Stimulated activated CD8-positive, alpha-beta memory T cell treated with anti-CD3 and anti-CD28 coated beads, Interleukin-12 subunit alpha, Interleukin-12 subunit beta, amount 100 ng/mL, for 1 hour (primary cell): ENCODE measurements around the gene OLFM2.
"Not testable (repeated sequence)": the region's sequence is repeated elsewhere in the genome, so short reads cannot be mapped to it uniquely, and the experiment has no call there.

Experiments
- DNase-seq: peaks from one replicate; pipeline ENCODE4 v3.0.0-alpha.2; 2020; ENCODE audit warnings: low read depth

OLFM2 gene

DNA sequence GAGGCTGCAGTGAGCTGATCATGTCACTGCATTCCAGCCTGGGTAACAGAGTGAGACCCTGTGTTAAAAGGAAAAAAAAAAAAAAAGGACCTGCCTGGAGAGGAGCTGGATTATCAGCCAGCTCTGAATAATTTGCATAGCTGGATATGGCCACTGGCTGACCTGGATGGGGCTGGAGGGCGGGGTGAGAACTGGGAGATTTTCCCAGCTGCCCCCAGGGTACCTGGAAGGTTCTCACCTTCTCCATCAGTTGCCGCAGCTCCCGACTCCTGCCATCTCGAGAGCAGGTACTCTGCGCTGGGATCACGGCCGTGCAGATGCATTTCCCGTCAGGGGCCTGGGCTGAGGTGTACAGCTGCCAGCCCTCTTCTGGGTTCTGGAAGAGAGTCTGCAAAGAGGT is 75.9 kb downstream of the OLFM2 start:
- DNase-seq, result no peak

DNA sequence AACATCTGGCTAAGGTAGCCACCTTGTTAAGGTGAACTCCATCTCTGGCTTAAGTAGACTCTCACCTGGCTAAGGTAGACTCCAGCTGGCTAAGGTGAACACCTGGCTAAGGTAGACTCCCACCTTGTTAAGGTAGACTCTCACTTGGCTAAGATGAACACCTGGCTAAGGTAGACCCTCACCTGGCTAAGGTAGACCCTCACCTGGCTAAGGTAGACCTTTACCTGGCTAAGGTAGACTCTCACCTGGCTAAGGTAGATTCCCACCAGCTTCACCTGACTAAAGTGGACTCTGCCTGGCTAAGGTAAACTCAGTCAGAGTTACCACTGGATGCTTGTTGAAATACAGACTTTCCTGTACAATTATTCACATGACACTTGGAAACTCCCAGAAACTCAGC is 77.5 kb downstream of the OLFM2 start:
- DNase-seq, result no peak

DNA sequence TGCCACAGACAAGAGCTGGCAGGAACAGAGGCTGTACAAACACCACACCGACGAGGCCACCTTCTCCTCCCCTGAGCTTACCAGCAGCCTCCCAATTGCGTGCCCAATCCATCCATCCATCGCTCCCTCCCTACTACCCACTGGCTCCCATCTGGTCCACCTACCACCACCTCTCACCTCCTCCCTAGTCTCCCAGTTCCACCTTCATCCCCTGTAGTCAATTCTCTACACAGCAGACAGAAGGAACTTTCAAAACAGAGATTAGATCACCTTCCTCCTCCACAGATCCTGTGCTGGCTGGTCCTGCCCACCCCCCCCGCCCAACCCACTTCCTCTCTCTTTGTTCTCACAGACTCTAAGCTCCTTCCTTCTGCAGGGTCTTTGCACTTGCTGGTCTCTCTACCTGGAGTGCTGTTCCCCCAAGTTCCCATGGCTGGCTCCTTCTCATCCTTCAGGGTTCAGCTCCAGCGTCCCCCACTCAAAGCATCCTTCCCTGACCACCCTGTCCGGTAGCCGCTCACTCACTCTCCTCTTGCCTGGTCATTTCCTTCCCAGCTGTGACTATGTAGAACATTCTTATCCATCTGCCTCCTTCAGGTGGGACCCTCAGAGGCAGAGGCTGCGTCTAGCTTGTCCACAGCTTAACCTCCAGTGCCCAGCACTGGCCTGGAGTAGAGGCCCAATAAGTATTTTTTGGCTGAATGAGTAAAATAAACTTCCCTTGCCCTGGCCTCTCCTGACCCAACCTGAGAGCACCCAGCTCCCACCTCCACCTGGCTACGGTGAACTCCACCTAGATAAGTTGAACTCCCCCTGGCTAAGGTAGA is 78.2 kb downstream of the OLFM2 start:
- DNase-seq, result no peak

DNA sequence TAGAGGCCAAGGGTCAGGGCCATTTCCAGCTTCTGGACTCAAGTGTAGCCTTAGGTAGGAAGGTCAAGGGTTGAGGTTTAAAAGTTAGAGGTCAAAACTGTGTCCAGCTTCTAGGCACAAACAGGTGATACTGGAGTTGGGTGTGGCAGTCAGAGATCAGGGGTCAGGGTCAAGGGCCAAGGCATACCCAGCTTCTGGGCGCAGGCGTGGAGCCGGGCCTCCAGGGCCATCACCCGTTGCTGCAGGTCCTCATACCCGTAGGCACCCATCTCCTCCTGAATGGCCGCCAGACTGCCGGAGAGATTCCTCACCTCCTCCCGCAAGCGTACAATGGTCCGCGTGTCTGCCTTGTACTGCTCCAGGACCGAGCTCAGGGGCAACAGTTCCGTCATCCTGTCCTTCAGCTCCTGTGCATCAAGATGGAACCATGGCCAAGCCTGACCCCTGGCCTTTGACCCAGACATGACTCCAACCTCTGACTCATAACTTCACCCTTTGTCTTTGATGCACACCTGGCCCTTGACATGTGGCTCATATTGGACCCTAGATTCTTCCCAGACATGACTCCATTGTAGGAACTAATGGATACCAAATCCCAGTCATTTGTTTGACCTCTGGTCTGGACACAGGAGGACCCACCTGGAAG is 79.1 kb downstream of the OLFM2 start:
- no peak for DNase-seq

DNA sequence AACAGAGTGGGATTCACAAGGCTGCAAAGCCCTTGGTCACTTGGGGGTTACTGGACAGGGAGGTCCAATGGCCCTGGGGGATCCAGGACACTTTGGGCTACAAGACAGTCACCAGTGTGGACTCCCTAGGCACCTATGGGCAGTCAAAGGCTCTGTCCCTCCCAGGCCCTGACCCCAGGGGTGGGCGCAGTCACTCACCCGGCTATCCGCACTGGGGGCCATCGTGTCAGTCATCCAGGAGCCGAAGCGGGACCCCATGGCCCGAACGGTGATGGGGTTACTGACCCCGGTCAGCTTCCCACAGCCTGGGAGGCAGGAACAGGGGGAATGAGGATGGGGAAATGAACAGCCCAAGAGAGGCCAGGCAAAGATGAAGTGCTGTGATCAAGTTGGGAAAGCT is 79.7 kb downstream of the OLFM2 start:
- DNase-seq, result no peak

DNA sequence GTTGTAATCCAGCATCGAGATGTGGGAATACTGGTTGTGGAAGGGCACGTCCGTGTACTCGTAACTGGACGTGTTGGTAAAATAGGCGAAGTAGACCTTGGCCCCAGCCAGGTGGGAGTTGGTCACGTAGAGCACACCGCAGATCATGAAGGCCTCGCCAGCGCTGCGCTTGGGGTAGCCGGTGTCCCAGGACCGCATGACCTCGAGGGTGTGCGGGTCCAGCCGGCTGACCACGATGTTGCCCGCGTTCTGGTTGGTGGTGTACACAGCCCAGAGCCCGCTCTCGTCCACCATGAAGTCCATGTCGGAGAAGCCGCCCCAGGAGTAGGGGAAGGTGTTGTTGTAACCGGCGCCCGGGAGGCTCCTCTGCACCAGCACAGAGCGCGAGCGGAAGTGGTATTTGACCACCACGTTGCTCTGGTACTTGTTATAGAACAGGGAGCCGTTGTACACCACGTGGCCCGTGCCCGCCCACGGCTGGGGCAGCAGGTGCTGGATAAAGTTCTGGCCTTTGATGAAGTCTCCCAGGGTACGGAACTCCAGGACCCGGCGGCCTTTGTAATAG is 82.0 kb downstream of the OLFM2 start:
- DNase-seq, result no peak

DNA sequence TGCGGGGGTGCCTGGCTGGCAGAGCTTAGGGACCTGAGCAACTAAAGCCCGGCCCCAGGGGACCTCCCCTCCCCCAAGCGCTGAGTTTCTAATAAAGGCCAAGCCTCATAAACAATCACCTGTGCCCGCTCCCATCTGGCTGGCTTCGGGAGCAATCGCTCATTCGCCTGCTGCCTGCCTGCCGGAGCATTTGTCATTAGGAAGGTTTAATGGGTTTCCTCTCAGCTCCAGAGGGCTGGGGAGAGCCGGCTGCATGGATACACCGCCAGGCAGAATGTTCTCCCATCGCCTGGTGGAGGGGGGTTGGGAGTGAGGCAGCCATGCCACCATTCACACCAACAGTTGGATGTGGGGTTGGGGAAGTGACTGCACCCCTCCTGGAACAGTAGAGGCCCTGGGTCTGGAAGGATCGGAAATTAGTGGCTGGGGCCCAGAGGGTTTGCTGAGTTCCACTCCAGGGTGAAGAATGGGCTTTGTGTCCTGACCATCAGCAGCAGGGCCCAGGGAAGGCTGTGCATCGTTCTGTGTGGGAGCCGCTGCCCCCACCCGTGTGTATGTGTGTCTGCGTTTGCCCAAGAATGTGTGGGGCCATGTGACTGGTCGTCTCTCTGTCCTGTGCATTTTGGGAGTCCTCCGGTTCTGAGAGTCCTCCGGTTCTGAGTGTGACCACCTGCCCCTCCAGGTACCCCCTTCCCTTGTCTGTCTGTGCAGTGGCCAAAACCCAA is 85.9 kb downstream of the OLFM2 start:
- DNase-seq, result no peak

DNA sequence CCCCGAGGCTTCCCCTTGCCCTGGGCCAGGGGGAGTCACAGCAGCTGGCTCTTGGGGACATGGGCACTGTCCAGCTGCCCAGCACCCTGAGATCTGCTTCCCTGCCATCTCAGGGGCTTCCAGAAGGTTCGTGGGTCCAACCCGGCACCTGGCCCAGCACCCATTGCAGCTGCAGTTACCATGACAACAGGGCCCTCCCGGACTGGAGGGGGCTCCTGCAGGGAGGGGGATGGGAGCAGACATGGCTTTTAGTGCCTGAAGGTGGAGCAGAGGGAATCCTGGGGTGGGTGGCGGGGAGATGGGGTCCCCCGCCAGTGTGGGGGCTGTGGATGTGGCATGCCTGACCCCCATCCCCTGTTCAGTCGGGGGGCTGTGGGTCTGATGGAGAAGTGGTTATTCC is 86.5 kb downstream of the OLFM2 start:
- DNase-seq, result no peak

DNA sequence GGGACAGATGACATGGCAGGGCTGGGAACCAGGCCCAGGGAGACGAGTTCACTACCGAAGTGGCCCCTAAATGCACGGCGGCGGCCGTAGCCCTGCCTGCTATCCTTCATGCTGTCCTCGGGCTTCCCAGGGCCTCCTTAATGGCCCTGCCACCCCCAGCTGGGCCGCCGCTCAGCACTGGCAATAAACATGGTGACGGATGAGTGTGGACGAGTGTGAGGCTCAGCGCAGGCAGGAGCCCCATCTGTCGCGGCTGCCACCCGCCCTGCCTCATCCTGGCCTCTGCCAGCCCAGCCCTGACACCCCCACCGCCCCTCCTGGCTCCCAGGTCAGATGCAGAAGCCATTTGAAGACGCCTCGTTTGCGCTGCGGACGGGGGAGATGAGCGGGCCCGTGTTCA is 87.6 kb downstream of the OLFM2 start:
- no peak for DNase-seq

DNA sequence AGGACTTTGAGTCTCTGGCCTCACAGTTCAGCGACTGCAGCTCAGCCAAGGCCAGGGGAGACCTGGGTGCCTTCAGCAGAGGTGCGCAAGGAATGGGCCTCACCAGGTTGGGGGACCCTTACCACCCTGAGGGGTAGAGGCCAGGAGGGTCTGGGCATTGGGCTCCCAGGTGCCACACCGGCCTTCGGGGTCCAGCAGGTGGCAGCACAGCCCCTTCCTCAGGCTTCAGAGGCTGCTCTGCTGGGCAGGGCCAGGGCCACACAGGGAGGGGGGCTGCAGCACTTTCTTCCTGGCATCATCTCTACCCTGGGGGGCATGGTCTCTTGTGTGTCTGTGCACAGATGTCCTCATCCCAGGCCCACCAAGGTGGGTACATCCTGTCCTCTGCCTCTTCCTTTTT is 88.3 kb downstream of the OLFM2 start:
- DNase-seq, result no peak

DNA sequence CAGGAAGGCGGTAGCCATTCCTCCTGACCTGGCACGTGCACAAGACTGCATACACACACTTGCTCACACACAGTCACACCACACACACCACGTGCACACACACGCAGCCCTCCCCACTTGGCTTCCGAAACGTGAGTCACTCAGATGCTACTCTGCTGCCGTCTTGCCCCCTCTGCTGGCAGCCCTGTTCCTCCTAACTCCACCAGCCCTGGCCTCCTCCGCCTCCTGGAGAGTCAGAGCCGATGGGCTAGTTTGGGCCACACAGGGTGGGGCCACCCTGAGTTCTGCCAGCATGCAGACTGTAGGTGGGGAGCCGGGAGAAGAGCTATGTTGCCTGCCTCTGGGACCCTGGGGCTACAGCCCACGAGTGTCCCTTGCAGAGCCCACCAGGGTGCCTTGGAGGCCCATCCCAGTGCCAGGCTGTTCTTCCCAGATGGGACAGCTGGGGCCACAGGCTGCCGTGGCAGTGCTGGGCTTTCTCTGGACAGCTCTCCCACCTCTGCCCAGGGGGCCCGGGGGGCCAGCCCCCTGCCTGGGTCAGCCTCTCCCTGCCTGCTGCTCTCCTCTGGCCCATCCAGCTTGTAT is 89.1 kb downstream of the OLFM2 start:
- DNase-seq, result no peak

DNA sequence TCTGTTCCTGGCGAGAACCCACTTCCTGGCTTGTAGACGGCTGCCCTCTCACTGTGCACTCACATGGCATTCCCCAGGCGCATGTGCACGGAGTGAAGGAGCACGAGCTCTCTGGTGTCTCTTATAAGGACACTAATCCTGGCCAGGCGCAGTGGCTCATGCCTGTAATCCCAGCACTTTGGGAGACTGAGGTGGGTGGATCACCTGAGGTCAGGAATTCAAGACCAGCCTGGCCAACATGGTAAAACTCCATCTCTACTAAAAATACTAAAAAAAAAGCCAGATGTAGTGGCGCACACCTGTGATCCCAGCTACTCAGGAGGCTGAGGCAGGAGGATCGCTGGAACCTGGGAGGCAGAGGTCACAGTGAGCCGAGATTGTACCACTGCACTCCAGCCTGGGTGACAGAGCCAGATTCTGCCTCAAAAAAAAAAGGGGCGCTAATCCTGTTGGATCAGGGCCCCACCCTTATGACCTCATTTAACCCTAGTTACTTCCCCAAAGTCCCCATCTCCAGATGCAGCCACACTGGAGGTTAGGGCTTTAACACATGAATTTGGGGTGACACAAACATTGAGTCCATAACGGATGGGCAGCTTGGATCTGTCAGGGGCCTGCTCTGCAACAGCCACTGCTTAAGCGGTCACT is 92.6 kb downstream of the OLFM2 start:
- DNase-seq, result not testable (repeated sequence)

DNA sequence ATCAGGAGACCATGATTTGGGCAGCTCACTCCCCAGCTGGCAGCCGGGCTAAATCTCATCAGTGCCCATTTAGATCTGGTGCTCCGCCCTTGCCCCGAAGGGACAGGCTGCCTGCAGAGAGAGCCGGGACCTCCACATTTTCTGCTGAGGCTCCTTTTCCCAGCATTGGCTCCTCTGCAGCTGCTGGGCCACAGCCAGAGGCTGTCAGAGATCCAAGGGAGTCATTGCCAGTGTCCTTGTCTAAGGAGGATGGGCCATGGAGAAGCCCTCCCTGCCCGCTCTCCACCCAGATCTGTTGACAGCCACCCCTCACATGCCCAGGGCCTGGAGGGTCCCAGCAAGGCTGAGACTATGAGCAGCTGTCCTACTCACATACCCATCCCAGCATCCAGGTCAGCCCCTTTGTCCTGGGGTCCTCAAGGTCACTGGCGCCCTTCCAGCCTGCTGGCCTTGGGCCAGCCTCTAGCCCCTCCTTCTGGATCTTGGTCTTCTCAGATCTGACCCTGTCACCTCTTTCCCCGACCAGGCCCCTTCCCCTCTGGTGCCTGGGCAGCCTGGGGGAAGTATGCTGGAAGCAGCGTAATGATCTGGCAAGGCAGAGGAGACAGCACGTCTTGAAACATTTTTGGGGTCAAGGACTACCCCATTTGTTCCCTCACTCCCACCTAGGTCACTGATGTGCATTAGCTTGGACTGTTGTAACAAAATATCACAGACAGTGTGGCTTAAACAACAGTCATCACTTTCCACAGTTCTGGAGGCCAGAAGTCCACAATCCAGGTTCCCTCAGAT is 93.3 kb downstream of the OLFM2 start:
- no peak for DNase-seq

DNA sequence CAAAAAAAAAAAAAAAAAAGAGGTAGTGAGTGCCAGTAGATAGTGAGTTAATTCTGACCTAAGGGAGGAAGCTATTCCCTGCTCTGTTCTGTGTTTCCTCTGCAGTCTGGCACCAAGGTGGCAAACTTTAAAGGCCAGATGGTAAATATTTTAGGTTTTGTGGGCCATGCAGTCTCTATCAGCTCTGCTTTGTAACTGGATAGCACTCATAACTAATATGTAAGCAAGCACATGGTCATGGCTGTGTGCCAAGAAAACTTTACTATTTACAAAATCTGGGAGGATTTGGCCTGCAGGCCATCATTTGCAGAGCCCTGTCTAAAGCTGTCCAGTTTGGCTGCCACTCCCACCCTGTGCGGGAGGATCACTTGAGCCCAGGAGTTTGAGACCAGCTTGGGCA is 96.9 kb downstream of the OLFM2 start:
- no peak for DNase-seq

DNA sequence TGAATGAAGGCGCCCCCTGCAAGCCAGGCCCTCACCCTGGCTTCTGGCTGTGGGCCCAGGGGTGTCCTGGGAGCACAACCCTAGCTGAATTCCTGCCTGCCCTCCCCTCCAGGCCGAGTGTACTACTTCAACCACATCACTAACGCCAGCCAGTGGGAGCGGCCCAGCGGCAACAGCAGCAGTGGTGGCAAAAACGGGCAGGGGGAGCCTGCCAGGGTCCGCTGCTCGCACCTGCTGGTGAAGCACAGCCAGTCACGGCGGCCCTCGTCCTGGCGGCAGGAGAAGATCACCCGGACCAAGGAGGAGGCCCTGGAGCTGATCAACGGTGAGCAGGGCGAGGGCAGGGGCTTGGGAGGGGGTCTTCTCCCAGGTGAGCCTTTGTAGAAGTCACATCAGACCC is 98.0 kb downstream of the OLFM2 start:
- no peak for DNase-seq

DNA sequence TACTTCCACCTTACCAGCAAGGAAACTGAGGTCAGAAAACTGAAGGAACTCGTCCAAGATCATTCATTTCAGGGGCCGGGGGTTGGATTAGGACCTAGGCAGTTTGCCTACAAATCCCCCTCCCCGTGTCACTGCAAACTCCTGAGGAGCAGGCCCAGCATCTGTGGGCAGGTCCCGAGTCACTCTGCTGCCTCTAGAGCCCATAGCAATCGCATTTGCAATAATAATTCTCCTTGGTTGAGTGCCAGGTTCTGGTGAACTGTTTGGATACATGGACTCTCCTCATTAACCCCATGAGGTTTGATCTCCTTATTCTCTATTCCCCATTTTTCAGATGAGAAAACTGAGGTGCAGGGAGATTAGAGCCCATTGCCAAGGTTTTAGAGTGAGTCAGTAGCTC is 100.3 kb downstream of the OLFM2 start:
- DNase-seq, result no peak

DNA sequence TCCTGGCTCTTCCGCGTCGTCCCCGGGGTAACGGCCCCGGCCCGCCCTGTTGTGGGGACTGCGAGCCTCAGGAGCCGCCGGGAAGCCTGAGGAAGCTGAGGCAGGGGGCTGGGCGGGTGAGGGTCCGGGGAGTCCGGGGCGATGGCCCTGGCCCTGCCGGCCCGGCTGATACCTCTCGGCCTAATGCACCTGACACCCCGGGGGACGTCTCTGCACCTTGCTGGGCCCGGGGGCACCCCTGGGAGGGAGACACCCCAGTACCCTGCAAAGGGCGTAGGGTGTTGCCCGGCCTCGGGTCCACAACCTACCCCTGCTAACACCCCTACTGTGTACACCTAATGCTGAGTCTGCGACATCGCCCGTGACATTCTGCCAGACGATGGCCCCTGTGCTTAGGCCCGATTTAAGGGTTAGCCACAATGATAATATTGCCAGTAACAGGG is 100.8 kb downstream of the OLFM2 start:
- DNase-seq, result no peak

DNA sequence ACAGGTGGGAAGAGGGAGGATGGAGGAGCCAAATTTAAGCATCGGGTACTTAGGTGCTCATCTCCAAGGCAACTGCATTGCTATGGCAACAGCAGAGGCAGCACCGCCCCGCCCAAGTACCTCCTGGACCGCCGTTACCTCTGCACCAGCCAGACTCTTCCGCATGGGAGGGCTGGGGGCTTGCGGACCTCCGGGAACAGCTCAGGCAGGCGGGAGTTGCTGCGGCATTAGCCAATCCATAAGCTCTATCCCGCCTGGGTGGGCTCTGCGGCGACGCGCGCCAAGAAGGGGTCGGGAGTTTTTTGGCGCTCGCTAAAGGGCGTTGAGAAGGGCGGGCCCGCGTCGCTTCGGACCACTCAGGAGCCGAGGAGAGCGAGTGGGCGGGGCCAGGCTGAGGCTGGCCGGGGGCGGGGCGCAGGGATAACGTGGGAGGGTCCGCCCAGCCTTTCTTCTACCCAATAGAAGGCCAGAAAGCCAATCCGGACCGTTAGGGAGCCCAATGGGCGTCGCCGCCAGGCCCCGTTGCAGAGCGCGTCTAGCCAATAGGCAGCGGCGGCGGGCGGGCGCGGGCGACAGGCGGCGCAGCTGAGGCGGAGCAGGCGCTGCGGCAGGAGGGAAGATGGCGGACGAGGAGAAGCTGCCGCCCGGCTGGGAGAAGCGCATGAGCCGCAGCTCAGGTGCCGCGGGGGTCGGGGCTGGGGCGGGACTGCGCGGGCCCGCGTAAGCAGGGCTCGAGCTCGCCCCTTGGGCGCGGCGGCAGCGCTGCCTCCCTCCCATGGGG is 101.4 kb downstream of the OLFM2 start, which contains the start of gene PIN1:
TSS of gene PIN1 (plus strand) at position 593 of the 781 bp plus-strand sequence. CDS start at position 620, 27 bp downstream.
- peak; percentile 98 for DNase-seq

DNA sequence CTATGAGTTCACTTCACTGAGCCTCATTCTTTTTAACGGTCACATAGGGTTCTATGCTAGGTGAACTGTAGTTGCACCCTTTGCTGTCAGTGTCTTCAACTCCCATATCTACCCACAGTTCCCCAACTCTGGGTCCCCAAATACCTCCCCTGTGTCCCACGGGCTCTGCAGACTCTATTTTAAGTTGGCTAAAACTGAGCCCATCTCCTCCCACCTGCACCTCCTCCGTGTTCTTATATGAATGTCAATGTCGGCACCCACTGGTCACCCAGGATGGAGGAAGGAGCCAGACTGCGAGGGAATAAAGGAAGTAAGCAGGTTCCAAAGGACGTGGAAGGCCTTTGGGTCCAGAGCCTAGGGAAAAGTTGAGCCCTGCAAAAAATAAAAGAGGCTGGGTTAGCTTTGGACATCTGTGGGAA is 102.0 kb downstream of the OLFM2 start:
- no peak for DNase-seq

DNA sequence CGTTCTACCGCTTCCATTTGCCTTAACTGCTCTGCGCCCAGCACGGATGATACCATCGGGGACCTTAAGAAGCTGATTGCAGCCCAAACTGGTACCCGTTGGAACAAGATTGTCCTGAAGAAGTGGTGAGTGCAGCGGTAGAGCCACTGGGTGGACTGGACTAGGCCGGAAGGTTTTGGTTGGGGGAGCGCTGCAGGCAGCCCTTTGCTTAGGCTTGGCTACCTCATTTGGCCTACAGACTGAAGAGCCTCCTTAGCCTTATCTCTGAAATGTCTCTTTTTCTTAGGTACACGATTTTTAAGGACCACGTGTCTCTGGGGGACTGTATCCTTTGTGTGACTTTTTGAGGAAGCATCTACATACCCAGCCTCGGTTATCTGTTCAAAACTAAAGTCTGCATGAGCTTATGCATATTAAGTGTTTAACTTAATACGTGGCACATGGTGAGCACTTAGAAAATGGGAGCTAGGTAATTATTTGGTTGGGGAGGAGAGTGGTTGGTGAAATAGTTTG is 107.7 kb downstream of the OLFM2 start:
- DNase-seq, result no peak
